Mesothelial cell of epicardium (in vitro differentiated cells): Measurements from ENCODE around the gene AREL1. TPM values are rescaled to one million over a fixed set of nuclear protein-coding genes. Genes with fewer than 3 reads are reported as not detected.

Experiments used
- DNase-seq, 2 experiments: peaks; one replicate each; pipeline ENCODE4 v3.0.0; 2021; ENCODE audit warnings: low spot score in 2 of 2; ENCODE audit not compliant: unreplicated experiment in 2 of 2
- H3K27ac Mint-ChIP-seq: 2 replicates; pipeline ENCODE4 v1.8.0; 2021; ENCODE audit warnings: mixed read lengths
- H3K27me3 Mint-ChIP-seq: 2 replicates; pipeline ENCODE4 v1.8.0; 2021; ENCODE audit warnings: low read depth, mixed read lengths
- H3K36me3 Mint-ChIP-seq: 2 replicates; pipeline ENCODE4 v1.8.0; 2021; ENCODE audit warnings: mixed read lengths
- H3K4me1 Mint-ChIP-seq: 2 replicates; pipeline ENCODE4 v1.8.0; 2021; ENCODE audit warnings: mixed read lengths
- H3K4me3 Mint-ChIP-seq: 2 replicates; pipeline ENCODE4 v1.8.0; 2021; ENCODE audit warnings: mild to moderate bottlenecking, moderate library complexity, mixed read lengths
- H3K9me3 Mint-ChIP-seq: 2 replicates; pipeline ENCODE4 v1.8.0; 2021; ENCODE audit warnings: mixed read lengths
- total RNA-seq: library from RNA; stranded (reverse); gene quantifications from 3 replicates; pipeline ENCODE4 v1.2.1, GENCODE V29; 2021
- TF ChIP-seq, protein P1 (sequence below): fragments of 200-600 bp; sonication (generic); IDR thresholded peaks from one replicate; pipeline ENCODE4 v1.5.0; 2021; ENCODE audit warnings: antibody characterized with exemption; ENCODE audit not compliant: unreplicated experiment

AREL1 gene
- total RNA-seq, 1 donor from 2014 or later, result 55.5 TPM

DNA sequence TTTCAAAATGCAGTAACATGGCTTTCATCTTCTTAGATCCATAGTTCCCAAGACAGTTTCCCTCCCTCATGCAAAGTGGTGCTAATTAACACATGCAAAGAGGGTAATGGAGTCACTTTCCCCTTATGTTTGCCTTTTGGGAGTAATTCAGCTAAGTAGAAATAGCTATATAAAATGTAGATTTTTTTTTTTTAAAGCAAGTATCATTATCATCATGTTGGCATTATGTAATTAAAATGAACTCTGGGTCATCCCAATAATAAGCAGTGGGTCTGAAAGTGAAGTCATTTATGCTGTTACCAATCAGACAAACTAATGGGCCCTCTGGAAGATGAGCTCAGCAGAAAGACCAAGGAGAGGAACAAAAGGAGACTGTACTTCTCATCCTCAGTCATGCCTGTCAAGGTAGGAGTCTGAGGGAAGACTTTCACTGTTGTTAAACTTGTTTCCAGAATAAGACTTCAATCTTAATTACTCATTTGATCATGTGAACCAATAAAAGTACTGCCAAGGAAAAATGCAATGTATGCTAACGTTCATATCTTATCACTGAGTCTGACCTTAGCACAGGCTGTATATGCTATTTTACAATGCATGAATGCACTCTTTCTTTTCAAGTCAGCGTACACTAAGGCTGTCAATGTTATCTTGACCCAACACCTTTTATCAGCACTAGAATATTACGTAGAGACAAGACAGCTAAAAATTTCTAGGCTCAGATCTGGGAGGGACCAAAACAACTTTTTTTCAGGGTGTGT, 26.8 kb downstream of the AREL1 start:
- H3K36me3 Mint-ChIP-seq, result peaks cover 35% of the 10 kb centered on the region
- TF ChIP-seq, protein P1, sequence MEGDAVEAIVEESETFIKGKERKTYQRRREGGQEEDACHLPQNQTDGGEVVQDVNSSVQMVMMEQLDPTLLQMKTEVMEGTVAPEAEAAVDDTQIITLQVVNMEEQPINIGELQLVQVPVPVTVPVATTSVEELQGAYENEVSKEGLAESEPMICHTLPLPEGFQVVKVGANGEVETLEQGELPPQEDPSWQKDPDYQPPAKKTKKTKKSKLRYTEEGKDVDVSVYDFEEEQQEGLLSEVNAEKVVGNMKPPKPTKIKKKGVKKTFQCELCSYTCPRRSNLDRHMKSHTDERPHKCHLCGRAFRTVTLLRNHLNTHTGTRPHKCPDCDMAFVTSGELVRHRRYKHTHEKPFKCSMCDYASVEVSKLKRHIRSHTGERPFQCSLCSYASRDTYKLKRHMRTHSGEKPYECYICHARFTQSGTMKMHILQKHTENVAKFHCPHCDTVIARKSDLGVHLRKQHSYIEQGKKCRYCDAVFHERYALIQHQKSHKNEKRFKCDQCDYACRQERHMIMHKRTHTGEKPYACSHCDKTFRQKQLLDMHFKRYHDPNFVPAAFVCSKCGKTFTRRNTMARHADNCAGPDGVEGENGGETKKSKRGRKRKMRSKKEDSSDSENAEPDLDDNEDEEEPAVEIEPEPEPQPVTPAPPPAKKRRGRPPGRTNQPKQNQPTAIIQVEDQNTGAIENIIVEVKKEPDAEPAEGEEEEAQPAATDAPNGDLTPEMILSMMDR, result no peak
- no peak overlapping the region for H3K27ac Mint-ChIP-seq
- peaks cover 6% of the 10 kb centered on the region for H3K4me1 Mint-ChIP-seq
- no peaks in the 10 kb centered on the region for H3K9me3 Mint-ChIP-seq
- H3K4me3 Mint-ChIP-seq, result no peak overlapping the region
- H3K27me3 Mint-ChIP-seq, result no peaks in the 10 kb centered on the region
- DNase-seq, result no peak

GRCh38 chr14:74685056-74685455, 27.8 kb downstream of the AREL1 start:
- no peak overlapping the region for H3K4me3 Mint-ChIP-seq
- H3K4me1 Mint-ChIP-seq, result peaks cover 6% of the 10 kb centered on the region
- no peak overlapping the region for H3K27ac Mint-ChIP-seq
- H3K9me3 Mint-ChIP-seq, result no peaks in the 10 kb centered on the region
- no peaks in the 10 kb centered on the region for H3K27me3 Mint-ChIP-seq
- H3K36me3 Mint-ChIP-seq, result peaks cover 29% of the 10 kb centered on the region
- no peak for DNase-seq
- TF ChIP-seq, protein P1, result no peak

DNA sequence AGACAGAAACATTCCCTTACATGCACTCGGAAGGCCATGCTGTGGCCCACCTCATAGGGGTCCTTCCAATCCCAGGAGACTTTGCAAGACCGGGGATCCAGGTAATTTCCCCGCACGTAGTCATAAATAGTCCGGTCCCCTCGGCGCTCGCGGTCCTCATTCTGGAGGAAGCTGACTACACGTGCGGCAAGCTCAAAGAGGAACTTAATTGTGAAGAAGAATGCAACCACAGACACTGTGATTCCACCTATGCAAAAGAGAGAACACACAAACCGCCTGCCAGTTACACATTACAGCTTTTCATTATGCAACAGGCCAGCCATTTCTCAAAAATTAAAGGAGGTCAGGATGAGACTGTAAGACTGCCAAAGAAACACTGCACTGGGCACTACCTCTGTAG, 28.4 kb downstream of the AREL1 start:
- H3K9me3 Mint-ChIP-seq, result no peaks in the 10 kb centered on the region

DNA sequence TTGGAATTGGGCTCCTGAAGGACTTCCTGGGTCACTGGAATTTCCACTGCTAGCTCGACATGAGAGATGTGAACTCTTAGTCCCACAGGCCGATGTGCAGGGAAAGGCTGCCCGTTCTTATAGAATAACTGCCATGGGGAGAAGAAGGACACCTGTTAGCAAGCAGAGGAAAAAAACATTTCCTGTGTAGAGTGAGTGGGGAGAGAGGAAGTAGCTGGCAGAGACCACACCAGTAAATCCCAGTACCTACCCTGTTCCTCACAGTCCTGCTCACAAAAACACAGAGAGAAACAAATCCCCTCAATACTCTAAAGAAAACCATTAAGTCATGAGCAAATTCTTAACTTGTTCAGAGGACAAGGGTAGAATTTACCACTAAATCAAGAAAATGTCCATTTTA, 29.5 kb downstream of the AREL1 start:
- Mint-ChIP-seq H3K4me3 (no peak overlapping the region), H3K27me3 (no peaks in the 10 kb centered on the region), H3K36me3 (peaks cover 23% of the 10 kb centered on the region), H3K27ac (no peak overlapping the region), H3K4me1 (peaks cover 6% of the 10 kb centered on the region), H3K9me3 (no peaks in the 10 kb centered on the region)
- TF ChIP-seq, protein P1, result no peak
- no peak for DNase-seq

More for the DNA sequence above, 28.4 kb downstream of the AREL1 start:
- Mint-ChIP-seq H3K27me3 (no peaks in the 10 kb centered on the region), H3K36me3 (peaks cover 29% of the 10 kb centered on the region), H3K4me3 (no peak overlapping the region), H3K27ac (no peak overlapping the region), H3K4me1 (peaks cover 6% of the 10 kb centered on the region)
- TF ChIP-seq, protein P1, result no peak
- DNase-seq, result no peak

- H3K4me3 Mint-ChIP-seq, result no peak overlapping the region
- H3K27ac Mint-ChIP-seq, result no peak overlapping the region
- H3K4me1 Mint-ChIP-seq, result peaks cover 6% of the 10 kb centered on the region
These were observed 30.5 kb downstream of the AREL1 start for GRCh38 chr14:74682169-74682952.

More at GRCh38 chr14:74682169-74682952, 30.5 kb downstream of the AREL1 start:
- H3K9me3 Mint-ChIP-seq, result no peaks in the 10 kb centered on the region
- no peak for DNase-seq
- H3K36me3 Mint-ChIP-seq, result peaks cover 21% of the 10 kb centered on the region
- TF ChIP-seq, protein P1, result no peak
- no peaks in the 10 kb centered on the region for H3K27me3 Mint-ChIP-seq
